Activated CD4-positive, alpha-beta T cell treated with anti-CD3 and anti-CD28 coated beads, Interleukin-2, amount 10 ng/mL, durations not matched to agents 7 days and 5 days (primary cell): Measurements from ENCODE around the gene ACVR1C. TPM values are rescaled to one million over a fixed set of nuclear protein-coding genes. Genes with fewer than 3 reads are reported as not detected.
A peak's percentile ranks its signal among the peaks of the same experiment; 100 is the strongest.
"Not testable (repeated sequence)": the region's sequence is repeated elsewhere in the genome, so short reads cannot be mapped to it uniquely, and the experiment has no call there.

ENCODE experiments used
- CTCF ChIA-PET: fragments of 350-600 bp; sonication (Branson Sonifier 250); formaldehyde crosslinking; loops from one replicate; lab custom pipeline; 2021; ENCODE audit warnings: antibody characterized with exemption; lab: Charles Lee
- POLR2A ChIA-PET: fragments of 350-600 bp; sonication (Branson Sonifier 250); formaldehyde crosslinking; loops from one replicate; lab custom pipeline; 2021; ENCODE audit warnings: antibody characterized with exemption; lab: Charles Lee
- DNase-seq: peaks from one replicate; pipeline ENCODE4 v3.0.0-alpha.2; 2020
- H3K27ac Mint-ChIP-seq: one replicate; pipeline ENCODE4 v1.8.0; 2021; ENCODE audit warnings: mild to moderate bottlenecking, moderate library complexity, mixed read lengths
- H3K27me3 Mint-ChIP-seq: one replicate; pipeline ENCODE4 v1.8.0; 2021; ENCODE audit warnings: mixed read lengths
- H3K36me3 Mint-ChIP-seq: one replicate; pipeline ENCODE4 v1.8.0; 2021; ENCODE audit warnings: low read depth, mixed read lengths
- H3K4me1 Mint-ChIP-seq: one replicate; pipeline ENCODE4 v1.8.0; 2021; ENCODE audit warnings: mixed read lengths
- H3K4me3 Mint-ChIP-seq: one replicate; pipeline ENCODE4 v1.8.0; 2021; ENCODE audit warnings: mild to moderate bottlenecking, moderate library complexity, mixed read lengths
- H3K9me3 Mint-ChIP-seq: one replicate; pipeline ENCODE4 v1.8.0; 2021; ENCODE audit warnings: mixed read lengths
- total RNA-seq, 2 experiments: library from RNA; stranded (reverse); gene quantifications; one replicate each; pipeline ENCODE4 v1.2.3, GENCODE V29; 2021

The ACVR1C gene
- total RNA-seq, 2 experiments from 2014 or later: 2.2 to 2.5 TPM

- CTCF ChIA-PET, POLR2A ChIA-PET, H3K4me1 Mint-ChIP-seq, H3K9me3 Mint-ChIP-seq, H3K27ac Mint-ChIP-seq, DNase-seq, H3K36me3 Mint-ChIP-seq, H3K4me3 Mint-ChIP-seq, H3K27me3 Mint-ChIP-seq: not testable (repeated sequence)
Observed at GRCh38 chr2:157514966-157515365, 113.7 kb downstream of the ACVR1C start.

- no peak for DNase-seq
- ChIA-PET POLR2A (no interaction called here), CTCF (no interaction called here)
- H3K9me3 Mint-ChIP-seq: peaks cover 4% of the 10 kb centered on the region
- no peak overlapping the region for H3K4me3 Mint-ChIP-seq
- H3K27me3 Mint-ChIP-seq: peaks cover 10% of the 10 kb centered on the region
- H3K27ac Mint-ChIP-seq: no peak overlapping the region
- H3K36me3 Mint-ChIP-seq: no peaks in the 10 kb centered on the region
- H3K4me1 Mint-ChIP-seq: peaks cover 4% of the 10 kb centered on the region
Observed at GRCh38 chr2:157509744-157510143, 118.9 kb downstream of the ACVR1C start.

- Mint-ChIP-seq H3K4me3 (no peak overlapping the region), H3K27me3 (peaks cover 10% of the 10 kb centered on the region), H3K9me3 (peaks cover 4% of the 10 kb centered on the region), H3K27ac (no peak overlapping the region), H3K36me3 (no peaks in the 10 kb centered on the region), H3K4me1 (peaks cover 4% of the 10 kb centered on the region)
- ChIA-PET POLR2A (no interaction called here), CTCF (no interaction called here)
- DNase-seq: no peak
Observed at GRCh38 chr2:157508676-157509075, 120.0 kb downstream of the ACVR1C start.

- Mint-ChIP-seq H3K9me3 (peaks cover 8% of the 10 kb centered on the region), H3K27me3 (peaks cover 10% of the 10 kb centered on the region), H3K4me1 (peaks cover 4% of the 10 kb centered on the region), H3K36me3 (no peaks in the 10 kb centered on the region), H3K27ac (no peak overlapping the region), H3K4me3 (no peak overlapping the region)
- DNase-seq: no peak
- CTCF ChIA-PET: interaction anchor here (1.0 to 1.7 kb wide), 4 partner anchors 17 to 179 kb away, joined by 3 to 7 read pairs (median 4); no protein-coding TSS in a partner anchor
- POLR2A ChIA-PET: no interaction called here
Observed at GRCh38 chr2:157506586-157506985, 122.1 kb downstream of the ACVR1C start.

- Mint-ChIP-seq H3K36me3 (no peaks in the 10 kb centered on the region), H3K27me3 (peaks cover 7% of the 10 kb centered on the region), H3K4me1 (peaks cover 13% of the 10 kb centered on the region), H3K4me3 (no peak overlapping the region), H3K9me3 (peaks cover 8% of the 10 kb centered on the region), H3K27ac (no peak overlapping the region)
- DNase-seq: no peak
- ChIA-PET CTCF (interaction anchor here (1.3 to 1.6 kb wide), 3 partner anchors 12 to 523 kb away, joined by 3 to 4 read pairs (median 4); no protein-coding TSS in a partner anchor), POLR2A (no interaction called here)
Observed at GRCh38 chr2:157504623-157505022, 124.0 kb downstream of the ACVR1C start.

- POLR2A ChIA-PET: no interaction called here
- Mint-ChIP-seq H3K36me3 (no peaks in the 10 kb centered on the region), H3K9me3 (peaks cover 8% of the 10 kb centered on the region), H3K27me3 (no peaks in the 10 kb centered on the region), H3K4me3 (no peak overlapping the region), H3K4me1 (peaks cover 17% of the 10 kb centered on the region), H3K27ac (no peak overlapping the region)
- CTCF ChIA-PET: no interaction called here
- no peak for DNase-seq
Observed at GRCh38 chr2:157501026-157501425, 127.6 kb downstream of the ACVR1C start.

- no peak for DNase-seq
- no peak overlapping the region for H3K4me3 Mint-ChIP-seq
- H3K4me1 Mint-ChIP-seq: peaks cover 17% of the 10 kb centered on the region
- H3K27me3 Mint-ChIP-seq: no peaks in the 10 kb centered on the region
- POLR2A ChIA-PET: no interaction called here
- H3K27ac Mint-ChIP-seq: no peak overlapping the region
- peaks cover 5% of the 10 kb centered on the region for H3K9me3 Mint-ChIP-seq
- H3K36me3 Mint-ChIP-seq: no peaks in the 10 kb centered on the region
- CTCF ChIA-PET: no interaction called here
Observed at GRCh38 chr2:157500334-157500733, 128.3 kb downstream of the ACVR1C start.

GRCh38 chr2:157498483-157498882, 130.2 kb downstream of the ACVR1C start:
- peaks cover 26% of the 10 kb centered on the region for H3K4me1 Mint-ChIP-seq
- no peaks in the 10 kb centered on the region for H3K27me3 Mint-ChIP-seq
- no peaks in the 10 kb centered on the region for H3K36me3 Mint-ChIP-seq
- H3K27ac Mint-ChIP-seq: no peak overlapping the region
- ChIA-PET CTCF (interaction anchor here (0.9 to 2.3 kb wide), 2 partner anchors 10 to 131 kb away, joined by 3 to 8 read pairs; no protein-coding TSS in a partner anchor), POLR2A (no interaction called here)
- H3K4me3 Mint-ChIP-seq: no peak overlapping the region
- peaks cover 3% of the 10 kb centered on the region for H3K9me3 Mint-ChIP-seq
- DNase-seq: no peak

GRCh38 chr2:157497638-157498314, 130.9 kb downstream of the ACVR1C start:
- ChIA-PET POLR2A (no interaction called here), CTCF (interaction anchor here (0.6 to 2.3 kb wide), 4 partner anchors 9 to 1456 kb away, joined by 3 to 8 read pairs (median 4); no protein-coding TSS in a partner anchor)
- Mint-ChIP-seq H3K9me3 (peaks cover 3% of the 10 kb centered on the region), H3K27ac (no peak overlapping the region), H3K27me3 (no peaks in the 10 kb centered on the region), H3K4me1 (peaks cover 33% of the 10 kb centered on the region), H3K36me3 (no peaks in the 10 kb centered on the region), H3K4me3 (no peak overlapping the region)
- DNase-seq: peak; percentile 37

- Mint-ChIP-seq H3K27me3 (no peaks in the 10 kb centered on the region), H3K27ac (no peak overlapping the region), H3K4me3 (no peak overlapping the region), H3K4me1 (peaks cover 68% of the 10 kb centered on the region), H3K36me3 (no peaks in the 10 kb centered on the region), H3K9me3 (no peaks in the 10 kb centered on the region)
- CTCF ChIA-PET: interaction anchor here (0.8 to 5.2 kb wide), 19 partner anchors 8 to 514 kb away, joined by 3 to 38 read pairs (median 4); no protein-coding TSS in a partner anchor
- POLR2A ChIA-PET: no interaction called here
- DNase-seq: peak; percentile 80
Observed at GRCh38 chr2:157492189-157492773, 136.4 kb downstream of the ACVR1C start.

- Mint-ChIP-seq H3K36me3 (peaks cover under 1% of the 10 kb centered on the region), H3K9me3 (no peaks in the 10 kb centered on the region), H3K4me3 (no peak overlapping the region), H3K4me1 (peaks cover 88% of the 10 kb centered on the region), H3K27me3 (no peaks in the 10 kb centered on the region), H3K27ac (no peak overlapping the region)
- CTCF ChIA-PET: interaction anchor here (0.7 to 6.0 kb wide), 10 partner anchors 9 to 1629 kb away, joined by 3 to 38 read pairs (median 3); partner anchors contain the start of genes ACVR1C and ERMN
- POLR2A ChIA-PET: no interaction called here
- DNase-seq: no peak
Observed at GRCh38 chr2:157489983-157490382, 138.7 kb downstream of the ACVR1C start.

- CTCF ChIA-PET: interaction anchor here (1.2 to 6.0 kb wide), 7 partner anchors 8 to 162 kb away, joined by 3 to 38 read pairs (median 8); partner anchors contain the start of genes ACVR1C and ERMN
- POLR2A ChIA-PET: no interaction called here
- Mint-ChIP-seq H3K4me1 (peaks cover 87% of the 10 kb centered on the region), H3K27ac (no peak overlapping the region), H3K4me3 (no peak overlapping the region), H3K27me3 (no peaks in the 10 kb centered on the region), H3K36me3 (peaks cover 3% of the 10 kb centered on the region), H3K9me3 (no peaks in the 10 kb centered on the region)
- no peak for DNase-seq
Observed at GRCh38 chr2:157488877-157489276, 139.8 kb downstream of the ACVR1C start.

GRCh38 chr2:157487747-157488146, 140.9 kb downstream of the ACVR1C start:
- peak overlapping the region; percentile 59 for H3K27ac Mint-ChIP-seq
- CTCF ChIA-PET: interaction anchor here (0.8 to 6.0 kb wide), 6 partner anchors 7 to 389 kb away, joined by 3 to 38 read pairs (median 8); partner anchors contain the start of genes ACVR1, ACVR1C and ERMN
- DNase-seq: no peak
- peaks cover 82% of the 10 kb centered on the region for H3K4me1 Mint-ChIP-seq
- no peaks in the 10 kb centered on the region for H3K9me3 Mint-ChIP-seq
- H3K27me3 Mint-ChIP-seq: no peaks in the 10 kb centered on the region
- peaks cover 7% of the 10 kb centered on the region for H3K36me3 Mint-ChIP-seq
- POLR2A ChIA-PET: no interaction called here
- no peak overlapping the region for H3K4me3 Mint-ChIP-seq
